NB4 (cell line): ENCODE measurements around the gene EXOSC7.

Experiments used
- CTCF ChIP-seq: IDR thresholded peaks from one replicate; pipeline ENCODE4 v1.5.1; 2012; ENCODE audit warnings: low read depth, low read length
- MYC ChIP-seq: IDR thresholded peaks from 2 replicates; pipeline ENCODE4 v1.6.1; 2011; ENCODE audit warnings: low read depth, low read length
- POLR2A ChIP-seq: IDR thresholded peaks from 2 replicates; pipeline ENCODE4 v1.6.1; 2011; ENCODE audit warnings: mild to moderate bottlenecking; ENCODE audit not compliant: insufficient read length; ENCODE audit errors: extremely low read depth

GRCh38 chr3:44984335-44984734, 8.3 kb downstream of the EXOSC7 start:
- TF ChIP-seq CTCF (no peak), MYC (no peak), POLR2A (no peak)
